CD14-positive monocyte (primary cell): ENCODE results near the gene TGM1. TPM values are rescaled to one million over a fixed set of nuclear protein-coding genes. Genes with fewer than 3 reads are reported as not detected.

Experiments
- DNase-seq, 3 donors: peaks; one replicate each; pipeline ENCODE4 v3.0.0-alpha.2; 2011 to 2022
- H2AFZ ChIP-seq: 2 replicates; pipeline ENCODE4 v1.6.0; 2012; ENCODE audit warnings: mild to moderate bottlenecking, low read depth, low read length, inconsistent platforms; ENCODE audit not compliant: insufficient read depth, poor library complexity, severe bottlenecking
- H3K27ac ChIP-seq, 2 donors: 1 replicate in 1 of 2; 2 replicates in 1 of 2; pipeline ENCODE4 v1.5.1; 2012 to 2013; ENCODE audit warnings: low read length in 2 of 2, control low read depth in 1 of 2, inconsistent platforms in 1 of 2, low read depth in 1 of 2, mild to moderate bottlenecking in 1 of 2
- H3K27me3 ChIP-seq, 2 donors: one replicate each; pipeline versions ENCODE4 v1.6.0 to v1.6.1; 2011 to 2013; ENCODE audit warnings: low read length in 2 of 2; ENCODE audit not compliant: control insufficient read depth in 2 of 2, insufficient read depth in 2 of 2
- H3K36me3 ChIP-seq, 2 donors: replicated peaks in 1 of 2; 1 replicate in 1 of 2; 2 replicates in 1 of 2; pipeline versions ENCODE4 v1.5.1 to v1.6.1; 2012 to 2013; ENCODE audit warnings: low read length in 2 of 2, control low read depth in 1 of 2, inconsistent platforms in 1 of 2, mild to moderate bottlenecking in 1 of 2; ENCODE audit not compliant: insufficient read depth in 2 of 2, control insufficient read depth in 1 of 2
- H3K4me1 ChIP-seq, 2 donors: 1 replicate in 1 of 2; 2 replicates in 1 of 2; pipeline versions ENCODE4 v1.5.1 to v1.6.1; 2012 to 2013; ENCODE audit warnings: low read length in 2 of 2, control low read depth in 1 of 2, inconsistent platforms in 1 of 2, mild to moderate bottlenecking in 1 of 2, moderate library complexity in 1 of 2; ENCODE audit not compliant: insufficient read depth in 2 of 2, control insufficient read depth in 1 of 2
- H3K4me2 ChIP-seq: replicated peaks from 2 replicates; pipeline ENCODE3; 2012; ENCODE audit warnings: low read length, moderate library complexity, mild to moderate bottlenecking; ENCODE audit not compliant: poor library complexity, severe bottlenecking; ENCODE audit errors: extremely low read depth
- H3K4me3 ChIP-seq, 3 experiments: fragments of 200-600 bp in 1 of 3; sonication (generic) in 1 of 3; replicated peaks in 1 of 3; 1 replicate in 2 of 3; 2 replicates in 1 of 3; pipeline ENCODE4 v1.5.1; 2011 to 2013; ENCODE audit warnings: low read length in 3 of 3, mild to moderate bottlenecking in 3 of 3, control low read depth in 2 of 3, low read depth in 2 of 3, inconsistent platforms in 1 of 3, moderate library complexity in 1 of 3
- H3K79me2 ChIP-seq: 2 replicates; pipeline ENCODE4 v1.6.0; 2012; ENCODE audit warnings: mild to moderate bottlenecking, control low read depth, inconsistent platforms, low read length, moderate library complexity; ENCODE audit not compliant: insufficient read depth
- H3K9ac ChIP-seq: 2 replicates; pipeline ENCODE4 v1.6.0; 2017; ENCODE audit warnings: low read length, mild to moderate bottlenecking; ENCODE audit not compliant: insufficient read depth, poor library complexity, severe bottlenecking
- H3K9me3 ChIP-seq, 2 donors: replicated peaks in 1 of 2; 1 replicate in 1 of 2; 2 replicates in 1 of 2; pipeline versions ENCODE4 v1.5.1 to v1.6.1; 2012 to 2013; ENCODE audit warnings: low read length in 2 of 2, control low read depth in 1 of 2; ENCODE audit not compliant: control insufficient read depth in 1 of 2, insufficient read depth in 1 of 2
- H4K20me1 ChIP-seq: 2 replicates; pipeline ENCODE4 v1.6.0; 2012; ENCODE audit warnings: mild to moderate bottlenecking, low read length, control low read depth, moderate library complexity; ENCODE audit not compliant: insufficient read depth
- H3K27ac Mint-ChIP-seq, 7 donors: one replicate each; pipeline ENCODE4 v1.8.0; 2020; ENCODE audit warnings: mild to moderate bottlenecking in 7 of 7, mixed read lengths in 7 of 7, moderate library complexity in 6 of 7, inconsistent platforms in 2 of 7
- H3K27me3 Mint-ChIP-seq, 3 donors: one replicate each; pipeline ENCODE4 v1.8.0; 2021 to 2022; ENCODE audit warnings: low read depth in 3 of 3, mild to moderate bottlenecking in 3 of 3, mixed read lengths in 3 of 3, moderate library complexity in 3 of 3, inconsistent platforms in 1 of 3
- H3K36me3 Mint-ChIP-seq, 2 donors: one replicate each; pipeline ENCODE4 v1.8.0; 2020; ENCODE audit warnings: mixed read lengths in 2 of 2, inconsistent platforms in 1 of 2, mild to moderate bottlenecking in 1 of 2
- H3K4me1 Mint-ChIP-seq: one replicate; pipeline ENCODE4 v1.8.0; 2020; ENCODE audit warnings: mild to moderate bottlenecking, mixed read lengths
- H3K4me3 Mint-ChIP-seq, 2 donors: one replicate each; pipeline ENCODE4 v1.8.0; 2020; ENCODE audit warnings: mild to moderate bottlenecking in 2 of 2, mixed read lengths in 2 of 2, moderate library complexity in 1 of 2
- H3K9me3 Mint-ChIP-seq, 7 donors: one replicate each; pipeline ENCODE4 v1.8.0; 2020 to 2022; ENCODE audit warnings: mixed read lengths in 7 of 7, mild to moderate bottlenecking in 6 of 7, moderate library complexity in 6 of 7, inconsistent platforms in 2 of 7
- CTCF ChIP-seq: fragments of 200-600 bp; IDR thresholded peaks from one replicate; pipeline ENCODE4 v1.8.0; 2022; ENCODE audit warnings: antibody characterized with exemption, mild to moderate bottlenecking
- WGBS: methylation state at CpG from one replicate; pipeline ENCODE4 v1.1.5; 2013; ENCODE audit warnings: missing lambda C conversion rate; ENCODE audit not compliant: insufficient coverage; 5-methylcytosine and 5-hydroxymethylcytosine counted together
- intact Hi-C, 2 donors: fragments of 100-400 bp; cut with micrococcal nuclease; formaldehyde crosslinking; loops; one replicate each; pipeline versions ENCODE4 v1.15.0 to v1.15.1; 2023
- polyA plus RNA-seq, 3 donors: library from polyadenylated mRNA; depleted of rRNA in 1 of 3; unstranded in 2 of 3; stranded (reverse) in 1 of 3; fragments of 300-500 nt in 2 of 3; fragments of >200 nt in 1 of 3; fragmentation: Illumina TruSeq in 2 of 3; gene quantifications; 1 replicate in 2 of 3; 2 replicates in 1 of 3; pipeline ENCODE4 v1.2.3, GENCODE V29; 2012 to 2021

The TGM1 gene
- polyA plus RNA-seq, 3 donors, result 7.8 TPM; not detected in 2

- Histone ChIP-seq H3K79me2 (no peaks in the 10 kb centered on the region), H3K36me3 (peaks cover 24 to 55% of the 10 kb centered on the region in 2 donors), H4K20me1 (no peaks in the 10 kb centered on the region), H2AFZ (no peak overlapping the region), H3K4me3 (no peak overlapping the region), H3K27ac (no peak overlapping the region), H3K27me3 (no peaks in the 10 kb centered on the region), H3K4me1 (peaks cover 6 to 32% of the 10 kb centered on the region in 2 donors), H3K9me3 (no peaks in the 10 kb centered on the region), H3K9ac (no peak overlapping the region), H3K4me2 (no peak overlapping the region)
- intact Hi-C loops, result loop anchor here in 1 of 2 donors (10.0 kb wide), 1 partner anchor 185 kb away; no protein-coding TSS in a partner anchor
- Mint-ChIP-seq H3K9me3 (no peaks in the 10 kb centered on the region), H3K27ac (no peak overlapping the region), H3K4me1 (peaks cover 25% of the 10 kb centered on the region), H3K4me3 (no peak overlapping the region), H3K36me3 (peaks cover 43 to 49% of the 10 kb centered on the region in 2 donors), H3K27me3 (peaks cover 0 to 1% (median 0%) of the 10 kb centered on the region in 3 donors)
- DNase-seq, result no peak
- 84% methylated on average over 8 of the region's 13 CpGs for WGBS
- no peak for TF ChIP-seq CTCF
These were observed 13.6 kb downstream of the TGM1 start for GRCh38 chr14:24249230-24250021.

- Histone ChIP-seq H3K9ac (no peak overlapping the region), H3K4me2 (no peak overlapping the region), H3K4me1 (peaks cover 15 to 47% of the 10 kb centered on the region in 2 donors), H4K20me1 (no peaks in the 10 kb centered on the region), H3K4me3 (no peak overlapping the region), H3K79me2 (no peaks in the 10 kb centered on the region), H3K36me3 (peaks cover 17 to 35% of the 10 kb centered on the region in 2 donors), H2AFZ (no peak overlapping the region), H3K9me3 (no peaks in the 10 kb centered on the region), H3K27ac (peak overlapping the region in 1 of 2 donors; percentile 60), H3K27me3 (no peaks in the 10 kb centered on the region)
- intact Hi-C loops, result loop anchor here in 1 of 2 donors (10.0 kb wide), 1 partner anchor 187 kb away; no protein-coding TSS in a partner anchor
- Mint-ChIP-seq H3K36me3 (peaks cover 24 to 32% of the 10 kb centered on the region in 2 donors), H3K9me3 (peaks cover 0 to 2% (median 0%) of the 10 kb centered on the region in 7 donors), H3K4me1 (peaks cover 36% of the 10 kb centered on the region), H3K4me3 (no peak overlapping the region), H3K27me3 (no peaks in the 10 kb centered on the region), H3K27ac (peak overlapping the region in 5 of 7 donors; percentile 4 to 93 (median 48))
- DNase-seq, result no peak
- no peak for TF ChIP-seq CTCF
- WGBS, result 73% methylated on average over 5 of the region's 7 CpGs
These were observed 15.6 kb downstream of the TGM1 start for GRCh38 chr14:24247422-24247821.
